NCI-H1105 treated with DMSO at 0.1 percent for 48 hours (cell line): ENCODE results near the gene OR2L3.
"Not testable (repeated sequence)": the region's sequence is repeated elsewhere in the genome, so short reads cannot be mapped to it uniquely, and the experiment has no call there.

Experiments
- DNase-seq: peaks from one replicate; lab custom pipeline; 2025; lab: John Stamatoyannopoulos, UW

The OR2L3 gene, protein sequence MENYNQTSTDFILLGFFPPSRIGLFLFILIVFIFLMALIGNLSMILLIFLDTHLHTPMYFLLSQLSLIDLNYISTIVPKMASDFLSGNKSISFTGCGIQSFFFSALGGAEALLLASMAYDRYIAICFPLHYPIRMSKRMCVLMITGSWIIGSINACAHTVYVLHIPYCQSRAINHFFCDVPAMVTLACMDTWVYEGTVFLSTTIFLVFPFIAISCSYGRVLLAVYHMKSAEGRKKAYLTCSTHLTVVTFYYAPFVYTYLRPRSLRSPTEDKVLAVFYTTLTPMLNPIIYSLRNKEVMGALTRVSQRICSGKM

DNA sequence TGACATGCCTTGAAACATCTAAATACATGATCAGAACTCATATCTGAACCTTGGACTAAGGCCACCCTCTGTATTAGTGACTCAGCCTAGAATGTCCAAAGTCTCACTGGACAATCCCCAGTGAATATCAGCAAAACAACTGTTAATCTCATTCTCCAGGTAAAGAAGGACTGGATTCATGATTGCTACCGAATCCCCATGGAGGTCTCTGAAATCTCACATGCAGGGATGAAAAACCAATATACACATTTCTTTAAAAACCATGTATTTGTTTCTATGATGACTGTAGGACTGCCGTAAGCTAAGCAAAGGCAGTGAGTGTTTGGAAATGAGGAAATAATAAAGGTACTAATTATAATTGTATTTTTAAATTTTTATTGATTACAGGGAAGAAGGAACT is at the start of gene OR2L3:
Gene OR2L3 (plus strand): TSS at position 301 of the 400 bp plus-strand sequence. CDS start 13,846 bp downstream, outside the sequence.
- no peak for DNase-seq

DNA sequence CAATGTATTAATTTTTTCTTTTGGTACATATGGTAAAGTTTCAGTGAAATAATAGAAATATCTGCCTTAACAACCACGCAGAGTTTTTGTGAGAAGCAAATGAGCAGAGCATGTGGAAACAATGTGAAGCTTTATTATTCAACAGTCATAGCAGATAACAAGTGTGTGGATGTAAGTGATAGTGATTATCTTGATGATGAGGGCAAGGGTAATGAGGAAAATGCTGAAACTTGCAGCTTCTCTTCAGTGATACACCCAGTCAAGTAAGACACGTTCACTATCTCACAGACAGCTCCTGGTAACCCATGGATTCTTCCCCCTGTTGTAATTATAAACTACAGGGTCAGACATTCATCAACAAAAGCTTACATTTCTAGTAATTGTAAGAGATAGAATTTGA is 47.8 kb upstream of the OR2L3 start:
- no peak for DNase-seq

DNA sequence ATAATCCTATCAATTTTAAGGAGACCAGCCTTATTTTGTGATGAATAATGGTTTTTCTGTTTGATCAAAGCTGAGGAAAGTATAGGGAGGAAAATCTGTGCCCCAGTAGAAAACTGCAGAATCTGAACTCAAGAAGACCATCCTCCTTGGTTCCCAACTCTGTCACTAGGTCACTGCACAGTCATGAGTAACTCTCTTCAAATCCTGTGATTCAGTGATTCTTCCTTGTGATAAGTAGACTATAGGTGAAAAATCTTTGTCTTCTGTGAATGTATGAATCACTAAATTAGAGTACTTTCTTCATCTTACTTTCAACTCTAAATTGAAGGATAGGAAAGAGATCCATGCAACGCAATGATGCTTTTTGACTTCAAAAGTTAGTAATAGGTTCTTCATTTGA is 46.5 kb upstream of the OR2L3 start:
- DNase-seq, result no peak

GRCh38 chr1:248007778-248008177 is 38.9 kb upstream of the OR2L3 start:
- no peak for DNase-seq

DNA sequence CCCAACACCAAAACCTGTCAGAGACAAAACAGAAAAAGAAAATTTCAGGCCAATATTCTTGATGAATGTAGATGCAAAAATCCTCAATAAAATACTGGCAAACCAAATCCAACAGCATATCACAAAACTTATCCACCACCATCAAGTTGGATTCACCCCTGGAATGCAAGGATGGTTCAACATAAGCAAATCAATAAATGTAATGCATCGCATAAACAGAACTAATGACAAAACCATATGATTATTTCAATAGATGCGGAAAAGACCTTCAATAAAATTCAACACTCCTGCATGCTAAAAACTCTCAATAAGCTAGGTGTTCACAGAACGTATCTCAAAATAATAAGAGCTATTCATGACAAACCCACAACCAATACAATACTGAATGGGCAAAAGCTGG is 37.0 kb upstream of the OR2L3 start:
- no peak for DNase-seq

GRCh38 chr1:248013229-248013710 is 33.4 kb upstream of the OR2L3 start, which contains the start of gene OR2L5:
Gene OR2L5 (plus strand): TSS chr1:248013660. CDS start chr1:248021948, 8,288 bp downstream.
- DNase-seq, result no peak

- no peak for DNase-seq
These were observed 30.8 kb upstream of the OR2L3 start for GRCh38 chr1:248015803-248016202.

DNA sequence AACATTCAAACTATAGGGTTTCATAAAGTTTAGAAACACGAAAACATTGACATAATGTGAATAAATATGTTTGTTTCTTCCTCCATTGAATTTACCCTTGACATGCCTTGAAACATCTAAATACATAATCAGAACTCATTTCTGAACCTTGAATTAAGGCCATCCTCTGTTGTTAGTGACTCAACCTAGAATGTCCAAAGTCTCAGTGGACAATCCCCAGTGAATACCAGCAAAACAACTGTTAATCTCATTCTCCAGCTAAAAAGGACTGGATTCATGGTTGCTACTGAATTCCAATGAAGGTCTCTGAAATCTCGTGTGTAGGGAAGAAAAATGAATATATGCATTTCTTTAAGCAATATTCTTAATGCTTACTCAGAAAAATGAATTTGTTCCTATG is 16.9 kb upstream of the OR2L3 start, which contains the start of gene OR2L2:
Gene OR2L2 (plus strand): TSS at position 301 of the 400 bp plus-strand sequence. CDS start 8,198 bp downstream, outside the sequence.
- no peak for DNase-seq

GRCh38 chr1:248045209-248045608 is 1.4 kb upstream of the OR2L3 start:
- no peak for DNase-seq

GRCh38 chr1:248047008-248047407 is 372 bp downstream of the OR2L3 start:
- DNase-seq, result no peak

DNA sequence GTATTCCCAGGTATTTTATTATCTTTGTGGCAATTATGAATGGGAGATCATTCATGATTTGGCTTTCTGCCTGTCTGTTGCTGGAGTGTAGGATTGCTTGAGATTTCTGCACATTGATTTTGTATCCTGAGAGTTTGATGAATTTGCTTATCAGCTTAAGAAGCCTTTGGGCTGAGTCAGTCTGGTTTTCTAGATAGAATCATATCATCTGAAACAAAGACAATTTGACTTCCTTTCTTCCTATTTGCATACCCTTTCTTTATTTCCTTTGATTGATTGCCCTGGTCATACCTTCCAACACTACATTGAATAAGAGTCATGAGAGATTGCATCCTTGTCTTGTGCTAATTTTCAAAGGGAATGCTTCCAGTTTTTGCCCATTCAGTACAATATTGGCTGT is 8.0 kb downstream of the OR2L3 start:
- no peak for DNase-seq

DNA sequence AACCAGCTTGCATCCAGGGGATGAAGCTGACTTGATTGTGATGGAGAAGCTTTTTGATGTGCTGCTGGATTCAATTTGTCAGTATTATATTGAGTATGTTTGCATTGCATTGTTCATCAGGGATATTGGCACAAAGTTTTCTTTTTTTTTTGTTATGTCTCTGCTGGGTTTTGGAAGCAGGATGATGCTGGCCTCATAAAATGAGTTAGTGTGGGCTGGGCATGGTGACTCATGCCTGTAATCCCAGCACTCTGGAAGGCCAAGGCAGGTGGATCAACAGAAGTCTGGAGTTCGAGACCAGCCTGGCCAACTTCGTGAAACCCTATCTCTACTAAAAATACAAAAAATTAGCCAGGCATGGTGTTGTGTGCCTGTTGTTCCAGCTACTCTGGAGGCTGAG is 8.6 kb downstream of the OR2L3 start:
- DNase-seq, result no peak

GRCh38 chr1:248065071-248065470 is 18.4 kb downstream of the OR2L3 start:
- no peak for DNase-seq

- DNase-seq, result no peak
These were observed 19.0 kb downstream of the OR2L3 start for GRCh38 chr1:248065604-248066003.

DNA sequence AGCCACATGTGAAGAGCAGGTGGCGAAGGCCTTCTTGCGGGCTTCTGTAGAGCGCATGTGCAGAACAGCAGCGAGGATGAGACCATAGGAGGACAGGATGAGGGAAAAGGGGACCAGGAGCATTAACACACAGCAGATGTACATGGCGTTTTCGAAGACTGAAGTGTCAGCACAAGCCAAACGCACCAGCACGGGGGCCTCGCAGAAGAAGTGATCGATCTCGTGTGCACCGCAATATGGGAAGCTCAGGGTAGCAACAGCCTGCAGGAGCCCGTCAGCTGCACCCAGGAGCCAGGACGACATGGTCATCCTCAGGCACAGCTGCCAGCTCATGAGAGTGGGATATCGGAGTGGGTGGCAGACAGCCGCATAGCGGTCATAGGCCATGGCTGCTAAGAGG is 37.2 kb downstream of the OR2L3 start:
- not testable (repeated sequence) for DNase-seq

DNA sequence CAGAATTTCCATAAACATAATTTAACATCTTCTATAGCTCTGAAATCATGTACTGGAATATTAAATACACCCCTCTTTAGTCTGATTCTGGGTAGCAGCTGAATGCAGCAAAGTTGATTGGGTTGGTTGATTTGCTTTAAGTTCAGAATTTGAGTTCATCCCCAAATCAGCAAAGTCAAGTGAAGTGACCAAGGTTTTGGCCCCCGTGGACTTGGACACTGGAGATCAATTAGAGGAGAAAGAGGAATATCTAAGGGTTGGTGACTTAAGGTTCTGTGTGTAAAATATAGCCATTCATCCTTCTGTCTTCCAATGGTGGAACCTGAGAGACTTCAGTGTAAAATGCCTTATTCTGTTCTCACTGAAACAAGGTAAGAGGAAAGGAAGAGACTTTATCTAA is 48.2 kb downstream of the OR2L3 start, which contains the start of gene OR2L13:
Gene OR2L13 (plus strand): TSS at position 301 of the 400 bp plus-strand sequence. CDS start 4,192 bp downstream, outside the sequence.
- no peak for DNase-seq

DNA sequence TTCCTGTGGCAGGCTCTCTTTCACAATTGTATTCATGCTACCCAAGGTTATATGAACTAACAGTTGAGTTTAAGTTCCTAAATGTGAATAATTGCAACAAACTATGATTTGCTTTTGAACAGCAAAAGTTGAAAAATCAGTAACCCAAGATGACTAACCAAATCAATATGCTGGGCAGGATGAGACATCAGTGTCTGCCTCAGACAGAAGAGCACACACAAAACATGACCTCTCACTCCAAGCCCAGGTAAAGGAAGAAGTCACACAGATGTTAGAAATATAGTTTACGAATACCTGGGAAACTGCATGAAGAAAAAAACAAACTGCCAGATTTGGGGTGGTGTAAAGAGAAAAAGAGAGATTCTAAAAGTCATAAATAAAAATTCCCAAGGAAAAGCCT is 51.9 kb downstream of the OR2L3 start:
- DNase-seq, result no peak

- DNase-seq, result no peak
These were observed 56.2 kb downstream of the OR2L3 start for GRCh38 chr1:248102847-248103246.

GRCh38 chr1:248111157-248111556 is 64.5 kb downstream of the OR2L3 start:
- no peak for DNase-seq
